GM13977 (cell line): ENCODE results near the gene CACNA1D.

Experiments used
- DNase-seq: peaks from one replicate; pipeline ENCODE4 v3.0.0; 2012; ENCODE audit warnings: low spot score
- CTCF ChIP-seq: IDR thresholded peaks from 2 replicates; pipeline ENCODE4 v1.5.1; 2012; ENCODE audit warnings: mild to moderate bottlenecking, control low read depth; ENCODE audit not compliant: insufficient read depth; ENCODE audit errors: extremely low read depth, missing control alignments
- in situ Hi-C: fragments of 300-500 bp; cut with MboI; formaldehyde crosslinking; loops from one replicate; pipeline ENCODE4 v1.12.0; 2022; ENCODE audit warnings: low sequenced_read_pairs, low pct_unique_long_range_greater_than_20kb, mixed read lengths, inconsistent platforms; ENCODE audit not compliant: unreplicated experiment

Gene CACNA1D

GRCh38 chr3:53863145-53863544 lies 368.7 kb downstream of the CACNA1D start:
- DNase-seq: no peak
- in situ Hi-C loops: no loop called here
- TF ChIP-seq CTCF: no peak
